ENCODE results near the gene RASL11A.
"Not testable (repeated sequence)": the region's sequence is repeated elsewhere in the genome, so short reads cannot be mapped to it uniquely, and the experiment has no call there.

RASL11A gene

DNA sequence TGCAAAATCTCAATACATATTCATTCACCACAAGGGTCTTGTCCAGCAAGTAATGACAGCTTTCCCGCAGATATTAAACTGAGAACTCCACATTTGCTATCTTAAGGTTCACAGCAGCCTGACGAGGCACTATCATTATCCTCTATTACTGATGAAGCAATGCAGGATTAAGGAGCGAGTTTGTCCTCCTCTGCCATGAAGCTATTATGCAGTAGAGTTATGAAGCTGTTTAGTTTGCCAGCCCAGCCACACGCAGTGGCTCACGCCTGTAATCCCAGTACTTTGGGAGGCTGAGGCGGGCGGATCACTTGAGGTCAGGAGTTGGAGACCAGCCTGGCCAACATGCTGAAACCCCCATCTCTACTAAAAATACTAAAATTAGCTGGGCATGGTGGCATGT is 29.8 kb downstream of the RASL11A start:
- not testable (repeated sequence) for DNase-seq

- no peak for DNase-seq
These were observed 30.4 kb downstream of the RASL11A start for GRCh38 chr13:27300941-27301586.

DNA sequence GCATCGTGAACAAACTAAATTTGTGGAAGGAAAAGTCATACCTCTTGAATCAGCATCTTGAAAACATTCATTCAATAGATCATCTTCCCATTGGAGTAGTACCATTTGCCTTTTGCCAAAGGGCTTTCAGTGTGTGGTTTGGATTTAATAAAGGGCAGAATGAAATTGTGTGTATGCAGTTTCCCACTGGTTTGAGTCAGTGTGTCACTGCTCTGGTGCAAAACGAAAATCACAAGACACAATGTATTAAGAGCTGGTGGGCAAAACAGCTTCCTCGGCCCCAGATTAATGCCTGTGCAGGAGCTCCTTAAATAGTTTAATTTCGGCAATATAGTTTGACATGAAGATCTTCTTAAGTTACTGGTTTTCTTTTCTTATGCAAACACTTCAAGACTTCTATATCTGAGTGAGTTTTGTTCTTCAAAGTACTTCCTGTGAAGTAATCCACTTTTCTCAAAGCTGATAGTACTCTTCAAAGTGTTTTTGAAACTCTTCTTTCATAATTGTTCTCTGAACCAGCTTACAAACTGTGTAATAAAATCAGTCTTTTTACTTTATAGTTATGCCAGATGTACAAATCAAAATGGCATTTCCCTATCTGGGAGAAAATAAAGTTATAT is 32.1 kb downstream of the RASL11A start:
- no peak for DNase-seq

- no peak for DNase-seq
These were observed 33.5 kb downstream of the RASL11A start for GRCh38 chr13:27304099-27304498.

GRCh38 chr13:27304611-27305010 is 34.0 kb downstream of the RASL11A start:
- DNase-seq = no peak

- DNase-seq = no peak
These were observed 35.7 kb downstream of the RASL11A start for GRCh38 chr13:27306364-27306763.

- no peak for DNase-seq
These were observed 38.3 kb downstream of the RASL11A start for GRCh38 chr13:27308941-27309340.

- DNase-seq = no peak
These were observed 38.9 kb downstream of the RASL11A start for GRCh38 chr13:27309401-27309958.

DNA sequence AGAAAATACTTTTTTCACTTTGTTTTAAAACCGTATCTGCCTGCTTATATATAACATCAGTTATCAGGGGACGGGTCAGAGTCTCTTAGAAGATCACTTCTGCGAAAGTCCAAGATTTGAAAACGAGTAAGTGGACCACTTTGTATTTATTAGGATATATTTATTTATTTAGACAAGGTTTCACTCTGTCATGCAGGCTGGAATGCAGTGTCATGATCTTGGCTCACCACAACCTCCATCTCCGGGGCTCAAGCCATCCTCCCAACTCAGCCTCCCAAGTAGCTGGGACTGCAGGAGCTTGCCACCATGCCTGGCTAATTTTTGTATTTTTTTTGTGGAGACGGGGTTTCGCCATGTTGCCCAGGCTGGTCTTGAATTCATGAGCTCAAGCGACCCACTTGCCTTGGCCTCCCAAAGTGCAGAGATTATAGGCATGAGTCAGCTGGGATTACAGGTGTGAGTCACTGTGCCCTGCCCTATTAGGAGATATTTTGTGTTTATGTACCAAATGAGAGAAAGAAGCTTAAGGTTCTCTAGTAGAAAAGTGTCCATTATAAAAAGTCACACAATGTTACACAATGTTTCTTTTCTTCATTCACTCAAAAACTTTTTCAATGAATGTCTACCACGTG is 39.5 kb downstream of the RASL11A start:
- DNase-seq = no peak

- DNase-seq = no peak
These were observed 40.3 kb downstream of the RASL11A start for GRCh38 chr13:27310946-27311345.

DNA sequence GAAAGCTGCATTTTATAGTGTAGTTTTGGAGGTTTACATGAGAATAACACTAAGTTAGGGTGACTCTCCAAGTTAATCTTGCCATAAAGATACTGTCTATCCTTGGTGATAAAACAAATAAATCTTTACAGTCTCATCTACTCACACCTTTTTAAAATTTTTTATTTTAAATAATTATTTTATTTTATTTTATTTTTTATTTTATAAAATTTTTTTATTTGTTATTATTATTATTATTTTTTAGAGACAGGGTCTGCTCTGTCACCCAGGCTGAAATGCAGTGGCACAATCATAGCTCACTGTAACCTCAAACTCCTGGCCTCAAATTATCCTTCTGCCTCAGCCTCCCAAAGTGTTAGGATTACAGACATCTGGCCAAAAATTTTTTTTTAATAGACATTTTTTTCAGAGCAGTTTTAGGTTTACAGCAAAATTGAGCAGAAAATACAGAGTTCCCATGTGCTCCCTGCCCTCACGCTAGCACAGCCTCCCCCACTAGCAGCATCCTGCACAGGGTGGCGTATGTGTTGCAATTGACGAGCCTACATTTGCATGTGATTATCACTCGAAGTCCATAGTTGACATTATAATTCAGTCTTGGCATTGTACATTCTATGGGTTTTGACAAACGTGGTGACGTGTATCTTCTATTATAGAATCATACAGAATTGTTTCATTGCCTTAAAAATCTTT is 41.0 kb downstream of the RASL11A start:
- no peak for DNase-seq

- DNase-seq = no peak
These were observed 43.1 kb downstream of the RASL11A start for GRCh38 chr13:27313770-27314169.

DNA sequence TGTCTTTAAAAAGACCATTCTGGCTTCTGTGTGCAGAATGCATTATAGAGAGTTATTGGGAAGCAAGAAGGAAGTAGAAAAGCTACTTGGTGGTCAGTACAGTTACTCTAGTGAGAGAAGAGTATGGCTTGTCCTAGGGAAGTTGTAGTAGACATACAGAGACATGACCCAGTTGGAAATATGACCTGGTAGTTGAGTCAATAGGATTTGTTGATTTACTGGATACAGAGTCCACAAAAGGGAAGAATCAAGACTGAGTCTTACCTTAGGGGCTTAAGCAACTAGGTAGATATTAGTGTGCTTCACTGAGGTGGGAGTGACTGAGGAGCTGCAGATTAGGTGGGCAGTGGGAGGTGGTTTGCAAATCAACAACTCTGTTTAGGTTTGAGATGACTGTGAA is 48.8 kb downstream of the RASL11A start:
- DNase-seq = no peak

DNA sequence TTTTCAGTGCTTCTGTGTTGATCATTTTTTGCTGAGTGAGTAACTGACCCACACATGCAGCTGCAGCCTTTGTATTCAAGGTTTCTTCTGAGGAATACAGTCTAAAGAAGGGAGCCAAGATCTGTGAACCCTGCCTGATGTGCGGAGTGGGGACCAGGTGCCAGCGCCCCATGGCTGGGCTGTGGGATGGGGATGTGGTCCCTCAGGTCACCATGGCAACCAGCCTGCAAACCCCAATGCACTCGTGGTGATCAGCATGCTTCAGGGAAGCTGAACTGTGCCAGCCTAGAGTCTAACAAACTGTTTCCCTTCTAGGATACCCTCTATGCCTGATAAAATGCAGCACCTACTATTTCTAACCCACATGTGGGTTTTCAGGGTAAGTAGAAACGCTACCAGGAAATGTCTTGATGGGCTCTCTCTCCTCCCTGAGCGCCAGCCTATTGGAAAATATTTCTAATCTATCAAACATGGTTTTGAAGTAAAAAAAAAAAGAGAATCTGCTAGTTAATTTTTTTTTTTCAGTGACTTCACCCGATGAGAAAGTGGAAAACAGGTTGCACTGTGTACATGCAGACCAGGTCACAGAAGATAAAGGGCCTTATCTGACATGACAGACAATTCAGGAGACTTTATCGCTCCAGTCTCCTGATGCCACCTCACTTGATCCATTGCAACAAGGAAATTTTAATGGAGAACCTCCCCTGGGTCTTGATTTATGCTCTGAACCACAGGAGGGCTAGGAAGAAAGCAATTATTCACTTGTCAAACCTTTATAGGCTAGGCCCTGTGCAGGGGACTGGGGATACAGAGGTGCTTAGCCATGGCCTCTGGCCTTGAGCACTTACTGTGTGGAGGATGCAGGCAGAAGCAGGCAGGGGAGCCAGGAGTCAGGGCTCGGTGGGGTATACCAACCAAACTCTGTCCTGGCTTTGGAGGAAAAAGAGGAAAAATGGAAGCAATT is 51.1 kb downstream of the RASL11A start:
- DNase-seq = no peak

DNA sequence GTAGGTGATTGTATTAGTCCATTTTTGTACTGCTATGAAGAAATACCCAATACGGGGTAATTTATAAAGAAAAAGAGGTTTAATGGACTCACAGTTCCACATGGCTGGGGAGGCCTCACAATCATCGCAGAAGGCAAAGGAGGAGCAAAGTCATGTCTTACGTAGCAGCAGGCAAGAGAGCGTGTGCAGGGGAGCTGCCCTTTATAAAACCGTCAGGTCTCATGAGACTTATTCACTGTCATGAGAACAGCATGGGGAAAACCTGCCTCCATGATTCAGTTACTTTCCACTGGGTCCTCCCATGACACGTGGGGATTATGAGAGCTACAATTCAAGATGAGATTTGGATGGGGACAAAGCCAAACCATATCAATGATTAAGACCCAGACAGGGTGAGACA is 51.8 kb downstream of the RASL11A start:
- DNase-seq = not testable (repeated sequence)

Measured in nucleus accumbens (tissue), 56 donors.